Measurements from ENCODE around the gene KLK1.
"Not testable (repeated sequence)": the region's sequence is repeated elsewhere in the genome, so short reads cannot be mapped to it uniquely, and the experiment has no call there.

KLK1 gene

GRCh38 chr19:50792272-50793250 lies 31.0 kb downstream of the KLK1 start:
- no peak for DNase-seq (ENCODE audit: low spot score)

- no peak for DNase-seq (ENCODE audit: low spot score)
Measured at GRCh38 chr19:50791594-50792271, 31.9 kb downstream of the KLK1 start.

GRCh38 chr19:50790922-50791467 lies 32.6 kb downstream of the KLK1 start:
- no peak for DNase-seq (ENCODE audit: low spot score)

- no peak for DNase-seq (ENCODE audit: low spot score)
Measured at GRCh38 chr19:50790396-50790795, 33.2 kb downstream of the KLK1 start, which contains the start of gene ACP4. ACP4 (plus strand) TSS chr19:50790415; CDS start chr19:50790415, 0 bp downstream.

GRCh38 chr19:50785329-50785728 lies 38.3 kb downstream of the KLK1 start:
- DNase-seq (ENCODE audit: low spot score), result no peak

- no peak for DNase-seq (ENCODE audit: low spot score)
Measured at GRCh38 chr19:50784710-50785109, 38.9 kb downstream of the KLK1 start.

- DNase-seq (ENCODE audit: low spot score), result not testable (repeated sequence)
Measured at GRCh38 chr19:50783848-50784152, 39.8 kb downstream of the KLK1 start.

GRCh38 chr19:50780753-50781435 lies 42.7 kb downstream of the KLK1 start:
- no peak for DNase-seq (ENCODE audit: low spot score)

- DNase-seq (ENCODE audit: low spot score), result no peak
Measured at GRCh38 chr19:50779504-50780457, 43.8 kb downstream of the KLK1 start.

- DNase-seq (ENCODE audit: low spot score), result no peak
Measured at GRCh38 chr19:50778906-50779430, 44.6 kb downstream of the KLK1 start.

GRCh38 chr19:50777830-50778303 lies 45.7 kb downstream of the KLK1 start:
- no peak for DNase-seq (ENCODE audit: low spot score)

GRCh38 chr19:50777261-50777660 lies 46.3 kb downstream of the KLK1 start:
- no peak for DNase-seq (ENCODE audit: low spot score)

GRCh38 chr19:50776131-50776530 lies 47.5 kb downstream of the KLK1 start:
- DNase-seq (ENCODE audit: low spot score), result no peak

- DNase-seq (ENCODE audit: low spot score), result not testable (repeated sequence)
Measured at GRCh38 chr19:50773454-50773853, 50.1 kb downstream of the KLK1 start.

- not testable (repeated sequence) for DNase-seq (ENCODE audit: low spot score)
Measured at GRCh38 chr19:50772912-50773311, 50.7 kb downstream of the KLK1 start.

- DNase-seq (ENCODE audit: low spot score), result peak; percentile 35
Measured at GRCh38 chr19:50772476-50772875, 51.1 kb downstream of the KLK1 start.

- DNase-seq (ENCODE audit: low spot score), result no peak
Measured at GRCh38 chr19:50770888-50771287, 52.7 kb downstream of the KLK1 start.

- DNase-seq (ENCODE audit: low spot score), result not testable (repeated sequence)
Measured at GRCh38 chr19:50770164-50770563, 53.4 kb downstream of the KLK1 start, which contains the start of gene GPR32. GPR32 (plus strand) TSS chr19:50770464; CDS start chr19:50770601, 137 bp downstream.

Measured in activated CD4-positive, alpha-beta T cell treated with anti-CD3 and anti-CD28 coated beads, Interleukin-2, Interleukin-4, amounts not matched to agents 100 ng/mL and 50 ng/mL, durations not matched to agents 16 hours and 8 hours (primary cell).